Right lobe of liver (tissue), 4 donors: Measurements from ENCODE around the gene C1QTNF4.

ENCODE experiments used
- POLR2A ChIP-seq: fragments of 450-650 bp; IDR thresholded peaks from one replicate; pipeline ENCODE4 v1.6.1; 2017; ENCODE audit warnings: antibody characterized with exemption, mild to moderate bottlenecking
- TF ChIP-seq, protein P1 (sequence below), 4 donors: fragments of 200-600 bp in 3 of 4; fragments of 450-650 bp in 1 of 4; IDR thresholded peaks; one replicate each; pipeline versions ENCODE4 v1.5.1 to v1.8.0; 2016 to 2022; ENCODE audit warnings: antibody characterized with exemption in 4 of 4, mild to moderate bottlenecking in 2 of 4
- donor health status: DM: no; HTN: no; CAD: no.
- donor health status: DM: no; HTN: no; CAD: no.
- donor health status: DM: no; HTN: yes; CAD: no.

GRCh38 chr11:47611348-47611794 lies 17.2 kb upstream of the C1QTNF4 start:
- TF ChIP-seq, protein P1, sequence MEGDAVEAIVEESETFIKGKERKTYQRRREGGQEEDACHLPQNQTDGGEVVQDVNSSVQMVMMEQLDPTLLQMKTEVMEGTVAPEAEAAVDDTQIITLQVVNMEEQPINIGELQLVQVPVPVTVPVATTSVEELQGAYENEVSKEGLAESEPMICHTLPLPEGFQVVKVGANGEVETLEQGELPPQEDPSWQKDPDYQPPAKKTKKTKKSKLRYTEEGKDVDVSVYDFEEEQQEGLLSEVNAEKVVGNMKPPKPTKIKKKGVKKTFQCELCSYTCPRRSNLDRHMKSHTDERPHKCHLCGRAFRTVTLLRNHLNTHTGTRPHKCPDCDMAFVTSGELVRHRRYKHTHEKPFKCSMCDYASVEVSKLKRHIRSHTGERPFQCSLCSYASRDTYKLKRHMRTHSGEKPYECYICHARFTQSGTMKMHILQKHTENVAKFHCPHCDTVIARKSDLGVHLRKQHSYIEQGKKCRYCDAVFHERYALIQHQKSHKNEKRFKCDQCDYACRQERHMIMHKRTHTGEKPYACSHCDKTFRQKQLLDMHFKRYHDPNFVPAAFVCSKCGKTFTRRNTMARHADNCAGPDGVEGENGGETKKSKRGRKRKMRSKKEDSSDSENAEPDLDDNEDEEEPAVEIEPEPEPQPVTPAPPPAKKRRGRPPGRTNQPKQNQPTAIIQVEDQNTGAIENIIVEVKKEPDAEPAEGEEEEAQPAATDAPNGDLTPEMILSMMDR (IDR thresholded peaks at IDR 0.05): no peak
- no peak for TF ChIP-seq POLR2A
